Endothelial cell of umbilical vein (primary cell): Measurements from ENCODE around the gene SHLD2.
"Not testable (repeated sequence)": the region's sequence is repeated elsewhere in the genome, so short reads cannot be mapped to it uniquely, and the experiment has no call there.

Experiments used
- CTCF ChIP-seq, 2 donors: IDR thresholded peaks; 1 replicate in 1 of 2; 2 replicates in 1 of 2; pipeline ENCODE4 v1.5.1; 2011; ENCODE audit warnings: low read length in 2 of 2, mild to moderate bottlenecking in 2 of 2, moderate library complexity in 2 of 2, control low read depth in 1 of 2, inconsistent platforms in 1 of 2, low read depth in 1 of 2; ENCODE audit not compliant: insufficient read depth in 1 of 2; ENCODE audit errors: extremely low read depth in 1 of 2
- MAX ChIP-seq: IDR thresholded peaks from 2 replicates; pipeline ENCODE4 v1.6.1; 2011; ENCODE audit not compliant: insufficient read depth, insufficient read length
- POLR2A ChIP-seq: IDR thresholded peaks from 2 replicates; pipeline ENCODE4 v1.6.1; 2012; ENCODE audit warnings: low read depth, mild to moderate bottlenecking, control low read depth, low read length
- POLR2AphosphoS5 ChIP-seq: IDR thresholded peaks from 2 replicates; pipeline ENCODE4 v1.6.1; 2012; ENCODE audit warnings: low read depth, mild to moderate bottlenecking, control low read depth, low read length, moderate library complexity; ENCODE audit not compliant: insufficient read depth

- not testable (repeated sequence) for TF ChIP-seq CTCF (IDR thresholded peaks at IDR 0.05; ENCODE audit: extremely low read depth in 1 of 2, insufficient read depth in 1 of 2, low read depth in 1 of 2, low read length in 2 of 2); MAX; POLR2A; POLR2AphosphoS5
Measured at GRCh38 chr10:87170705-87171104, 75.7 kb downstream of the SHLD2 start.
